OCI-LY1 (cell line): ENCODE results near the gene OSBPL5.

Experiments used
- H2AFZ ChIP-seq: fragments of 200-600 bp; sonication (generic), shearing (Covaris generic); 2 replicates; pipeline ENCODE4 v1.6.0; 2014; ENCODE audit warnings: antibody characterized with exemption, mild to moderate bottlenecking, low read length
- H3F3A ChIP-seq: fragments of 200-600 bp; sonication (generic), shearing (Covaris generic); 2 replicates; pipeline ENCODE4 v1.6.0; 2014; ENCODE audit warnings: mild to moderate bottlenecking, antibody characterized with exemption, low read length, moderate library complexity; ENCODE audit not compliant: insufficient read depth
- H3K27ac ChIP-seq: fragments of 200-600 bp; sonication (generic); 2 replicates; pipeline ENCODE4 v1.5.1; 2014; ENCODE audit warnings: low read length, mixed run types, mild to moderate bottlenecking, low read depth; ENCODE audit not compliant: poor library complexity, severe bottlenecking
- H3K27me3 ChIP-seq: fragments of 200-600 bp; sonication (generic); 2 replicates; pipeline ENCODE4 v1.6.0; 2014; ENCODE audit warnings: antibody characterized with exemption, mild to moderate bottlenecking, low read length, moderate library complexity; ENCODE audit not compliant: insufficient read depth
- H3K36me3 ChIP-seq: fragments of 200-600 bp; sonication (generic); 2 replicates; pipeline ENCODE4 v1.6.1; 2014; ENCODE audit warnings: mild to moderate bottlenecking, antibody characterized with exemption, low read length, moderate library complexity, mixed read lengths; ENCODE audit not compliant: insufficient read depth
- H3K4me1 ChIP-seq: fragments of 200-600 bp; sonication (generic); 2 replicates; pipeline ENCODE4 v1.5.1; 2014; ENCODE audit warnings: mild to moderate bottlenecking, low read length, moderate library complexity; ENCODE audit not compliant: insufficient read depth, severe bottlenecking
- H3K4me2 ChIP-seq: fragments of 200-600 bp; sonication (generic), shearing (Covaris generic); 2 replicates; pipeline ENCODE4 v1.6.1; 2014; ENCODE audit warnings: low read length
- H3K4me3 ChIP-seq: fragments of 200-600 bp; sonication (generic); 2 replicates; pipeline ENCODE4 v1.5.1; 2014; ENCODE audit warnings: low read length, low read depth, mild to moderate bottlenecking, mixed read lengths; ENCODE audit not compliant: poor library complexity, severe bottlenecking
- H3K79me2 ChIP-seq: fragments of 200-600 bp; shearing (Covaris generic); 2 replicates; pipeline ENCODE4 v1.6.1; 2016; ENCODE audit warnings: mixed run types, low read length, mixed read lengths; ENCODE audit not compliant: insufficient read depth
- H3K9ac ChIP-seq: fragments of 200-600 bp; sonication (generic), shearing (Covaris generic); 2 replicates; pipeline ENCODE4 v1.6.1; 2014; ENCODE audit warnings: mild to moderate bottlenecking, low read length, mixed read lengths
- H3K9me2 ChIP-seq: fragments of 200-600 bp; sonication (generic), shearing (Covaris generic); 2 replicates; pipeline ENCODE4 v1.6.1; 2014; ENCODE audit warnings: low read depth, mild to moderate bottlenecking, low read length, mixed read lengths
- H3K9me3 ChIP-seq: fragments of 200-600 bp; shearing (Covaris generic); 2 replicates; pipeline ENCODE4 v1.6.1; 2014; ENCODE audit warnings: low read length, mixed read lengths
- H4K20me1 ChIP-seq: fragments of 200-600 bp; sonication (generic), shearing (Covaris generic); 2 replicates; pipeline ENCODE4 v1.6.0; 2016; ENCODE audit warnings: mild to moderate bottlenecking, low read length; ENCODE audit not compliant: insufficient read depth
- EZH2 ChIP-seq: fragments of 200-600 bp; sonication (generic), shearing (Covaris generic); IDR thresholded peaks from 2 replicates; pipeline ENCODE4 v1.8.0; 2017; ENCODE audit warnings: borderline replicate concordance, mixed run types, mild to moderate bottlenecking, antibody characterized with exemption, low read length, moderate library complexity, mixed read lengths
- TF ChIP-seq, protein P1 (sequence below): fragments of 200-600 bp; sonication (generic), shearing (Covaris generic); IDR thresholded peaks from 2 replicates; pipeline ENCODE4 v1.5.1; 2017; ENCODE audit warnings: mild to moderate bottlenecking, antibody characterized with exemption, low read length, moderate library complexity, mixed read lengths

Gene OSBPL5

GRCh38 chr11:3158131-3158591 lies 6.9 kb downstream of the OSBPL5 start:
- no peaks in the 10 kb centered on the region for H3K9me3 ChIP-seq
- no peak overlapping the region for H2AFZ ChIP-seq
- no peaks in the 10 kb centered on the region for H3K9me2 ChIP-seq
- no peak overlapping the region for H3K4me2 ChIP-seq
- no peak overlapping the region for H3K4me3 ChIP-seq
- H3K79me2 ChIP-seq: no peaks in the 10 kb centered on the region
- H3K36me3 ChIP-seq: no peaks in the 10 kb centered on the region
- no peak overlapping the region for H3K9ac ChIP-seq
- peaks cover 5% of the 10 kb centered on the region; the same call in 1 of the 2 replicates for H3K27me3 ChIP-seq
- H4K20me1 ChIP-seq: no peaks in the 10 kb centered on the region
- peaks cover 13% of the 10 kb centered on the region for H3K4me1 ChIP-seq
- no peaks in the 10 kb centered on the region for H3F3A ChIP-seq
- no peak for TF ChIP-seq EZH2
- TF ChIP-seq, protein P1, sequence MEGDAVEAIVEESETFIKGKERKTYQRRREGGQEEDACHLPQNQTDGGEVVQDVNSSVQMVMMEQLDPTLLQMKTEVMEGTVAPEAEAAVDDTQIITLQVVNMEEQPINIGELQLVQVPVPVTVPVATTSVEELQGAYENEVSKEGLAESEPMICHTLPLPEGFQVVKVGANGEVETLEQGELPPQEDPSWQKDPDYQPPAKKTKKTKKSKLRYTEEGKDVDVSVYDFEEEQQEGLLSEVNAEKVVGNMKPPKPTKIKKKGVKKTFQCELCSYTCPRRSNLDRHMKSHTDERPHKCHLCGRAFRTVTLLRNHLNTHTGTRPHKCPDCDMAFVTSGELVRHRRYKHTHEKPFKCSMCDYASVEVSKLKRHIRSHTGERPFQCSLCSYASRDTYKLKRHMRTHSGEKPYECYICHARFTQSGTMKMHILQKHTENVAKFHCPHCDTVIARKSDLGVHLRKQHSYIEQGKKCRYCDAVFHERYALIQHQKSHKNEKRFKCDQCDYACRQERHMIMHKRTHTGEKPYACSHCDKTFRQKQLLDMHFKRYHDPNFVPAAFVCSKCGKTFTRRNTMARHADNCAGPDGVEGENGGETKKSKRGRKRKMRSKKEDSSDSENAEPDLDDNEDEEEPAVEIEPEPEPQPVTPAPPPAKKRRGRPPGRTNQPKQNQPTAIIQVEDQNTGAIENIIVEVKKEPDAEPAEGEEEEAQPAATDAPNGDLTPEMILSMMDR: no peak
- no peak overlapping the region for H3K27ac ChIP-seq

GRCh38 chr11:3157381-3158130 lies 7.6 kb downstream of the OSBPL5 start:
- Histone ChIP-seq H3K4me3 (no peak overlapping the region), H4K20me1 (no peaks in the 10 kb centered on the region), H3K27ac (no peak overlapping the region), H3K4me2 (no peak overlapping the region; the same call in 1 of the 2 replicates), H3K79me2 (no peaks in the 10 kb centered on the region), H2AFZ (no peak overlapping the region), H3K9me3 (no peaks in the 10 kb centered on the region), H3K4me1 (peaks cover 13% of the 10 kb centered on the region), H3K27me3 (peaks cover 5% of the 10 kb centered on the region; the same call in 1 of the 2 replicates), H3F3A (no peaks in the 10 kb centered on the region), H3K9me2 (no peaks in the 10 kb centered on the region), H3K36me3 (no peaks in the 10 kb centered on the region), H3K9ac (no peak overlapping the region)
- no peak for TF ChIP-seq EZH2
- TF ChIP-seq, protein P1: no peak

DNA sequence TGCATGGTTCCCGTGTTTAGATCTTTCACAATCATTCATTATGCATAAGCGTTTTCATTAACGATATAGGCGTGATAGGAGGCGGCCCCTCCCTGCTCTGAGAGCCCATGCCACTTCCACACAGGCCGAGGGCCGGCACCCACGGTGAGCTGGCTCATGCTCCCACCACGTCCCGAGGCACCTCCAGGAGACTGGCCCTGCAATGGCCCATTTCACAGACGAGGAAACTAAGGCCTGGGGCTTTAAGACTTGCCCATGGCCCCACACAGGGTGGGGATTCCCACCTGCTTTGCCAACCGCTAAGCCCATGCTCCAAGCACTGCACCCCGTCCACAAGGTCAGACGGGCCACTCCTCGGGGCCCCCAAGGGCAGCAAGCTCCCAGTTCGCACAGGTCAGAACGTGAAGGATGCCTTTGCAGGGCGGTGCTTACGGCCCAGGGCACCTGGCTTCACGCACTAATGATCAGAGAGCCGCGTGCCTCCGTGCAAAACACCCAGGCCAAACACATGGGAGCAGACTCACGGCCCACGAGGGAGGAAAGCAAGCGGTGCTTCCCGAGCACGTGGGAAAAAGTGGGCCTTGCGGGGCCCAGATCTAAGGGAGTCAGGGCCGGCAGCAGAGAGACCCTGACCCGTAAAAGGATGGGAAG lies 8.3 kb downstream of the OSBPL5 start:
- TF ChIP-seq EZH2: no peak
- TF ChIP-seq, protein P1: no peak
- H3K27me3 ChIP-seq: peaks cover 11% of the 10 kb centered on the region; the same call in 1 of the 2 replicates
- H3K4me2 ChIP-seq: no peak overlapping the region; the same call in 1 of the 2 replicates
- no peaks in the 10 kb centered on the region for H3K79me2 ChIP-seq
- H3K4me3 ChIP-seq: no peak overlapping the region
- no peaks in the 10 kb centered on the region for H3F3A ChIP-seq
- H3K9ac ChIP-seq: no peak overlapping the region
- H3K27ac ChIP-seq: no peak overlapping the region
- H2AFZ ChIP-seq: no peak overlapping the region
- H3K4me1 ChIP-seq: peaks cover 13% of the 10 kb centered on the region
- no peaks in the 10 kb centered on the region for H4K20me1 ChIP-seq
- no peaks in the 10 kb centered on the region for H3K9me3 ChIP-seq
- H3K36me3 ChIP-seq: no peaks in the 10 kb centered on the region
- H3K9me2 ChIP-seq: no peaks in the 10 kb centered on the region
